ENCODE measurements around the gene PTPRR.

DNA sequence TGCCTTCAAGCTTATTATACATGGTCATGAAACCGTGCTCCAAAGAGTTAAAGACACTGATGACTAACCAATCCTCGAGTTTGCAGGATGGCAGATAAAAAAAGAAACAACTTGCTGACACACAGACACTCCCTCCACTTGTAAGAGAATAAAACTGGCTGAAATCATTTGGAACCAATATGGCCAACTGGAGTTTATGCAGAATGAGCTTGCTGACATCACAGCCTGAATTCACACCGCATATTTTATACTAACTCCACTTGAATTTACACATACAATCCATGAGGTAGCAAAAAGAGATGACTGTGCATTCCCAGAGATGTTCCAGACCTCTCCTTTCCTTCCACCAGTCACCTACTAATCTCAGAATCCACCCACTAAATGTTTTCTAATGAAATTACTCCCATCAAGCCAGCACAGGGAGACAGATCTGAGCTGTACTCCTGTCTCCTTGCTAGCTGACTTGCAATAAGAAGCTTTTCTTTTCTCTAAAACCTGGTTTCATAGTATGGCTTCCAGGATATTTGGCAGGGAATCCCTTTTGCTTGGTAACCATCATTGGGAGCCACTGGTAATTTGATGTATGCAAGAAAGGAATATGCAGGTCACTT lies 15.8 kb upstream of the PTPRR start:
- TF ChIP-seq, protein P1, sequence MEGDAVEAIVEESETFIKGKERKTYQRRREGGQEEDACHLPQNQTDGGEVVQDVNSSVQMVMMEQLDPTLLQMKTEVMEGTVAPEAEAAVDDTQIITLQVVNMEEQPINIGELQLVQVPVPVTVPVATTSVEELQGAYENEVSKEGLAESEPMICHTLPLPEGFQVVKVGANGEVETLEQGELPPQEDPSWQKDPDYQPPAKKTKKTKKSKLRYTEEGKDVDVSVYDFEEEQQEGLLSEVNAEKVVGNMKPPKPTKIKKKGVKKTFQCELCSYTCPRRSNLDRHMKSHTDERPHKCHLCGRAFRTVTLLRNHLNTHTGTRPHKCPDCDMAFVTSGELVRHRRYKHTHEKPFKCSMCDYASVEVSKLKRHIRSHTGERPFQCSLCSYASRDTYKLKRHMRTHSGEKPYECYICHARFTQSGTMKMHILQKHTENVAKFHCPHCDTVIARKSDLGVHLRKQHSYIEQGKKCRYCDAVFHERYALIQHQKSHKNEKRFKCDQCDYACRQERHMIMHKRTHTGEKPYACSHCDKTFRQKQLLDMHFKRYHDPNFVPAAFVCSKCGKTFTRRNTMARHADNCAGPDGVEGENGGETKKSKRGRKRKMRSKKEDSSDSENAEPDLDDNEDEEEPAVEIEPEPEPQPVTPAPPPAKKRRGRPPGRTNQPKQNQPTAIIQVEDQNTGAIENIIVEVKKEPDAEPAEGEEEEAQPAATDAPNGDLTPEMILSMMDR (CRISPR knock-in tag; IDR thresholded peaks at IDR 0.05): no peak
- no peak for TF ChIP-seq SRF (IDR thresholded peaks at IDR 0.05; ENCODE audit: low read depth, low read length)
- no peak for TF ChIP-seq CEBPB (IDR thresholded peaks at IDR 0.05; ENCODE audit: borderline replicate concordance, low read depth, low read length)
- no peak for TF ChIP-seq ZNF329 (CRISPR knock-in tag; IDR thresholded peaks at IDR 0.05; ENCODE audit: low read depth)
- no peak for TF ChIP-seq RBM22 (optimal IDR thresholded peaks at IDR 0.05; ENCODE audit: low read length)
- no peak for TF ChIP-seq HDAC2 (CRISPR knock-in tag; IDR thresholded peaks at IDR 0.05)
- no peak for TF ChIP-seq EZH2 (conservative IDR thresholded peaks at IDR 0.05; ENCODE audit: low read depth, low read length)
- TF ChIP-seq ZNF10 (CRISPR knock-in tag; IDR thresholded peaks at IDR 0.05; ENCODE audit: borderline replicate concordance, low read depth): no peak
- no peak for TF ChIP-seq ATF3 (CRISPR knock-in tag; IDR thresholded peaks at IDR 0.05)
- TF ChIP-seq RXRB (CRISPR knock-in tag; IDR thresholded peaks at IDR 0.05; ENCODE audit: borderline replicate concordance): no peak
- no peak for TF ChIP-seq ZNF274 (CRISPR knock-in tag; IDR thresholded peaks at IDR 0.05)

All from HepG2 (cell line).